ENCODE measurements around the gene SLC46A2.

DNA sequence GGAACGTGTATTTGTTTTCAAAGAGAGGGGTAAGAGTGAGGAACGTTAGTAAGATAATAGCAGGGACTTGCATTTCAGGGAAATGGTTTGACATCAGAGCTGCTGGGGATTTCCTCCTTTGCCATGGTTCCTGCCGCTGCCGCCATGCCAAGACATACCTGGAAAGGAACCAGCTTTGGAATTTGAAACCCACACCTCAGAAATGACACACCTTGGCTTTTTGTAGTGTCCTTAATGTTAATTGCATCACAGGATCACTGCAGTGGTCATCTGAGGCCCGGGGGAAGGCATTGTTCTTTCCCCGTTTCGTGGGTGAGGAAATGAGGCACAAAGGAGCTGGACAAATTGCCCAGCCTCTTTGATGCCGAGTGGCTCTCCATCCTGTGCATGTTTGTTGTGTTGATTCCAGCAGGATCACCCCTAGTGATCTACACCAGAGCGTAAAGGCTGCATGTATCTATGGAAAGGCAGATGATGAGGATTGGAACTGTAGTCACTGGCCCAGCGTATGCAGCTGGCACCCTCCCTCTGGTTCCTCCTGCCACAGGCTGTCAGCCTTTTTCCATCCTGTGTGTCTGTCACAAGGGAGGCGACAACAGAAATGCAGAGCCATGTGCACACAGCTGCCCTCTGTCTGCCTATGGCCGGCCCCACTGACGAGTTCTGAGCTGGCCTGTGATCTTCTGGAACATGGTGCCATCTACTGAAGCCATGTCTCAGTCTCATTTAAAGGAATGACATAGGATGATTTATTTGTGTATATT is 37.8 kb downstream of the SLC46A2 start:
- TF ChIP-seq YY1 (IDR thresholded peaks at IDR 0.05; ENCODE audit: borderline replicate concordance in 1 of 3, control insufficient read depth in 1 of 3, extremely low read depth in 1 of 3, insufficient read depth in 3 of 3, insufficient read length in 1 of 3, insufficient replicate concordance in 2 of 3, low read depth in 1 of 3, low read length in 2 of 3) (no peak), PCBP2 (IDR thresholded peaks at IDR 0.05; ENCODE audit: low read depth, low read length, poor library complexity, severe bottlenecking) (no peak), MEIS2 (IDR thresholded peaks at IDR 0.05; ENCODE audit: partially characterized antibody) (peak; percentile 24), EHMT2 (IDR thresholded peaks at IDR 0.05) (no peak), SIN3B (IDR thresholded peaks at IDR 0.05; ENCODE audit: low read depth) (no peak), CREB1 (IDR thresholded peaks at IDR 0.05) (no peak), CREB1 (CRISPR knock-in tag; IDR thresholded peaks at IDR 0.05) (no peak), RNF2 (IDR thresholded peaks at IDR 0.05) (no peak), POLR2AphosphoS5 (IDR thresholded peaks at IDR 0.05; ENCODE audit: control insufficient read depth, insufficient read depth, low read depth, low read length) (no peak), NR3C1 (CRISPR knock-in tag; IDR thresholded peaks at IDR 0.05) (no peak), CBFB (CRISPR knock-in tag; IDR thresholded peaks at IDR 0.05) (no peak)
- TF ChIP-seq, protein P1, sequence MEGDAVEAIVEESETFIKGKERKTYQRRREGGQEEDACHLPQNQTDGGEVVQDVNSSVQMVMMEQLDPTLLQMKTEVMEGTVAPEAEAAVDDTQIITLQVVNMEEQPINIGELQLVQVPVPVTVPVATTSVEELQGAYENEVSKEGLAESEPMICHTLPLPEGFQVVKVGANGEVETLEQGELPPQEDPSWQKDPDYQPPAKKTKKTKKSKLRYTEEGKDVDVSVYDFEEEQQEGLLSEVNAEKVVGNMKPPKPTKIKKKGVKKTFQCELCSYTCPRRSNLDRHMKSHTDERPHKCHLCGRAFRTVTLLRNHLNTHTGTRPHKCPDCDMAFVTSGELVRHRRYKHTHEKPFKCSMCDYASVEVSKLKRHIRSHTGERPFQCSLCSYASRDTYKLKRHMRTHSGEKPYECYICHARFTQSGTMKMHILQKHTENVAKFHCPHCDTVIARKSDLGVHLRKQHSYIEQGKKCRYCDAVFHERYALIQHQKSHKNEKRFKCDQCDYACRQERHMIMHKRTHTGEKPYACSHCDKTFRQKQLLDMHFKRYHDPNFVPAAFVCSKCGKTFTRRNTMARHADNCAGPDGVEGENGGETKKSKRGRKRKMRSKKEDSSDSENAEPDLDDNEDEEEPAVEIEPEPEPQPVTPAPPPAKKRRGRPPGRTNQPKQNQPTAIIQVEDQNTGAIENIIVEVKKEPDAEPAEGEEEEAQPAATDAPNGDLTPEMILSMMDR (IDR thresholded peaks at IDR 0.05 in 2 of 3, conservative IDR thresholded peaks at IDR 0.05 in 1 of 3; ENCODE audit: insufficient read depth in 2 of 3, low read depth in 1 of 3, low read length in 3 of 3) = no peak
